Measurements from ENCODE around the gene ITGA1.

ITGA1 gene

GRCh38 chr5:52800394-52801213 lies 12.9 kb downstream of the ITGA1 start:
- 0 out of 2 replicates have a peak, but pooled peaks have one; percentile 34 for TF ChIP-seq SNAI2 (CRISPR knock-in tag; IDR thresholded peaks at IDR 0.05)
- TF ChIP-seq, protein P1, sequence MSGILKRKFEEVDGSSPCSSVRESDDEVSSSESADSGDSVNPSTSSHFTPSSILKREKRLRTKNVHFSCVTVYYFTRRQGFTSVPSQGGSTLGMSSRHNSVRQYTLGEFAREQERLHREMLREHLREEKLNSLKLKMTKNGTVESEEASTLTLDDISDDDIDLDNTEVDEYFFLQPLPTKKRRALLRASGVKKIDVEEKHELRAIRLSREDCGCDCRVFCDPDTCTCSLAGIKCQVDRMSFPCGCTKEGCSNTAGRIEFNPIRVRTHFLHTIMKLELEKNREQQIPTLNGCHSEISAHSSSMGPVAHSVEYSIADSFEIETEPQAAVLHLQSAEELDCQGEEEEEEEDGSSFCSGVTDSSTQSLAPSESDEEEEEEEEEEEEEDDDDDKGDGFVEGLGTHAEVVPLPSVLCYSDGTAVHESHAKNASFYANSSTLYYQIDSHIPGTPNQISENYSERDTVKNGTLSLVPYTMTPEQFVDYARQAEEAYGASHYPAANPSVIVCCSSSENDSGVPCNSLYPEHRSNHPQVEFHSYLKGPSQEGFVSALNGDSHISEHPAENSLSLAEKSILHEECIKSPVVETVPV (CRISPR knock-in tag; IDR thresholded peaks at IDR 0.05) = no peak
- TF ChIP-seq OSR1 (CRISPR knock-in tag; IDR thresholded peaks at IDR 0.05) = no peak
- peak; percentile 75 for ATAC-seq

GRCh38 chr5:52801329-52801728 lies 13.6 kb downstream of the ITGA1 start:
- peak; percentile 31 for ATAC-seq

DNA sequence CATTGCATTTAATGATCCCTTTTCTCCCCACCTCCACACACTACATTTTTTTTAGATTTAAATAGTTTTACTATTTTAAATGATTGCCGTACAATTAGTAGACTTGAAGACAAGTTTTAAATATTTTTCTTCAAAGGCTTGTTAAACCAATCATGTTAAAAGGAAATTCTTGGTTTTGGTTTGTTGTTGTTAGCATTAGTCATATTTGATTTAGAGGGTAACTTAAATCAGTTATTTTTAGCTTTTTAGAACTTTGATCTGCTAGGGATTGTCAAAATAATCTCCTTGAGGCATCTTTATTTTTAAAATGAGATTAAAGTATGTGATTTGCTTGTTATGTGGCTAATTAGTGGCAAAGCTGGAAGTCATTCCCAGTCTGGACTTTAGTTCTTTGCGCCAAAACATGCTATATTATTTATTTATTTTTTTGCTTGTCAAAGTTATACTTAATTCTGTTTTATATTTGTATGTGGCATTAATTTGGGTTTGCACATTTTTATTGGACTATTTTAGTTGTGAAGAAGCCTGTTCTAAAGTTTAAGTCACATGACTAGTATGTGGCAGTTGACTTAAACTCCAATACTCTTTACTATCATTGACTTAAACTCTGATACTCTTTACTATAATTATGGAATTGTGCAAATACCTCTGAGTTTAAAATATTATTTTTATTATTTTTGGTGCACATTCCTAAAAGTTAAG lies 14.7 kb downstream of the ITGA1 start:
- ATAC-seq = no peak
- TF ChIP-seq OSR1 (CRISPR knock-in tag; IDR thresholded peaks at IDR 0.05) = no peak
- TF ChIP-seq ARNTL (CRISPR knock-in tag; IDR thresholded peaks at IDR 0.05; ENCODE audit: borderline replicate concordance, low read depth) = no peak

More at GRCh38 chr5:52801329-52801728, 13.6 kb downstream of the ITGA1 start:
- TF ChIP-seq RARB (CRISPR knock-in tag; IDR thresholded peaks at IDR 0.05) (no peak), ESRRG (CRISPR knock-in tag; IDR thresholded peaks at IDR 0.05) (no peak), PATZ1 (CRISPR knock-in tag; IDR thresholded peaks at IDR 0.05; ENCODE audit: borderline replicate concordance) (no peak), GLIS3 (CRISPR knock-in tag; IDR thresholded peaks at IDR 0.05) (no peak), SNAI2 (CRISPR knock-in tag; IDR thresholded peaks at IDR 0.05) (no peak), TOX (CRISPR knock-in tag; IDR thresholded peaks at IDR 0.05; ENCODE audit: borderline replicate concordance) (no peak), PPARA (CRISPR knock-in tag; IDR thresholded peaks at IDR 0.05; ENCODE audit: borderline replicate concordance) (no peak), ZFP3 (CRISPR knock-in tag; IDR thresholded peaks at IDR 0.05) (no peak), OSR1 (CRISPR knock-in tag; IDR thresholded peaks at IDR 0.05) (no peak), TCF4 (CRISPR knock-in tag; IDR thresholded peaks at IDR 0.05; ENCODE audit: borderline replicate concordance) (no peak), POU6F1 (CRISPR knock-in tag; IDR thresholded peaks at IDR 0.05; ENCODE audit: borderline replicate concordance, low read depth) (no peak), ISL1 (CRISPR knock-in tag; IDR thresholded peaks at IDR 0.05) (no peak), ZNF565 (CRISPR knock-in tag; conservative IDR thresholded peaks at IDR 0.05; ENCODE audit: low read depth) (no peak), BACH2 (CRISPR knock-in tag; IDR thresholded peaks at IDR 0.05; ENCODE audit: borderline replicate concordance) (no peak), CSDC2 (CRISPR knock-in tag; IDR thresholded peaks at IDR 0.05) (no peak), ZNF8 (CRISPR knock-in tag; IDR thresholded peaks at IDR 0.05) (no peak), ZNF70 (CRISPR knock-in tag; IDR thresholded peaks at IDR 0.05) (no peak), ZFP30 (CRISPR knock-in tag; IDR thresholded peaks at IDR 0.05) (no peak)
- TF ChIP-seq, protein P2, sequence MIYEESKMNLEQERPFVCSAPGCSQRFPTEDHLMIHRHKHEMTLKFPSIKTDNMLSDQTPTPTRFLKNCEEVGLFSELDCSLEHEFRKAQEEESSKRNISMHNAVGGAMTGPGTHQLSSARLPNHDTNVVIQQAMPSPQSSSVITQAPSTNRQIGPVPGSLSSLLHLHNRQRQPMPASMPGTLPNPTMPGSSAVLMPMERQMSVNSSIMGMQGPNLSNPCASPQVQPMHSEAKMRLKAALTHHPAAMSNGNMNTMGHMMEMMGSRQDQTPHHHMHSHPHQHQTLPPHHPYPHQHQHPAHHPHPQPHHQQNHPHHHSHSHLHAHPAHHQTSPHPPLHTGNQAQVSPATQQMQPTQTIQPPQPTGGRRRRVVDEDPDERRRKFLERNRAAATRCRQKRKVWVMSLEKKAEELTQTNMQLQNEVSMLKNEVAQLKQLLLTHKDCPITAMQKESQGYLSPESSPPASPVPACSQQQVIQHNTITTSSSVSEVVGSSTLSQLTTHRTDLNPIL (CRISPR knock-in tag; IDR thresholded peaks at IDR 0.05; ENCODE audit: low read depth) = no peak
- TF ChIP-seq, protein P1 (CRISPR knock-in tag; IDR thresholded peaks at IDR 0.05) = no peak

Data from SK-N-SH treated with all-trans-retinoic acid at 6 μM for 48 hours (cell line).